ENCODE results near the gene PRH2.

The PRH2 gene

DNA sequence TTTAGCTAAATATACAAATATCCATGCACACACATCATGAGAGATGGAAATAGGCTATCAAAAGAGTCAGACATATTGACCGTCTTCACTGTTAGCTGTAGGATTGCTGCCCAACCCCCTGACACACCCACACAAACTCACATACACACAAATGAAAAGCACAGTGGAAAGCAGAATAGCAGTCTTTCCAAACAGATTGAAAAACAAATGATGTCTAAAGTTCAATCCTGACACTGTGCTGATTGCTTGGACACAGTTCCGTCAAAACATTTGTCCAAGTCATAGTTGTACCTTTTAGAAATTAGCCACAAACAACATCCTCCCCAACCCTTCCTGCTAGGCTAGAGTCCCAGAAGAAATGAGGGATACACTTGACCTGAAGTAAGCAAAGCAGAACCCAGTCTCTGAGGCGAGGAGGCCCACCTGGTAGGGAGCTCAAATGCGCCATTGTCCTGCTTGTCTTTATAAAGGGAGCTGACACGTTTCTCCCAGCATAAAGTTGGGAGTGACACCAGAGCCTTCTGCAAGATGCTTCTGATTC is at the start of gene PRH2:
Gene PRH2 (plus strand): TSS at position 491 of the 541 bp plus-strand sequence. CDS start 38 bp downstream, at position 529.
- no peak for DNase-seq (ENCODE audit: low spot score)

- DNase-seq (ENCODE audit: low spot score): no peak
These were observed 44.8 kb upstream of the PRH2 start, which contains the start of gene PRH1 for GRCh38 chr12:10884086-10884725. Gene PRH1 (minus strand): TSS chr12:10884255. CDS start chr12:10884217, 38 bp downstream.

DNA sequence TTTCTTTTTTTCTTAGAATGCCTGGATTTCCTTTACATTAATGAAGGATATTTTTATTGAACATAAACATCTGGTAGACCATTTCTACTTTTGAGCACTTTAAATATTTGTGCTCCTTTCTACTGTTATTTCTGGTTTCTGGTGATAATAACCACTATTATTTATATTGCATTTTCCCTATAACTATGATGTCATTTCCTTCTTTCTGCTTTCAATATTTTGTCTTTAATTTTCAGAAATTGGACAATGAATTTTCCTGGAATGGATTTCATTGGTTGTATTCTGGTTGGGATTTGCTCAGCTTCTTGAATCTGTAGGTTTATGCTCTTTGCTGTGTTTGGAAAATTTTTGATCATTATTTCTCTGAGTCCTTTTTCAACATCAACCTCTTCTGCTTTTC is 39.8 kb upstream of the PRH2 start:
- DNase-seq (ENCODE audit: low spot score): no peak

DNA sequence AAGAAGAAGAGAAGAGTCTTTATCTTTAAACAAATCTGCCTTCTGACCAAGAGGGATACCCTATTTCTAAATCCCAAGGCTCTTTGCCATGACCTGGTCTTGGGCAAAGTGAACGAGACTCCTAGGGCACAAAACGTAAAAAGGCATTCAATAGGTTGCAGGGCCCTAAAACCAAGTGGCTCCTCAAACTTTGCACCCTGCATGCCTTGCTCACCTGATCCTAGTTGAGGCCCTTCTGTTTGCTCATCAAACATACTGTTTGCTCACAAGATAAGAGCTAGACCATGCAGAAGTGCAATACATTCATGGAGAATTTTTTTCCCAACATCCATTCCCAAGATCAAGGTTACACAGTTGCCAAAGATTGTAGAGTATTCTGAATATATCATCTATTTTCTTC is 37.1 kb upstream of the PRH2 start:
- no peak for DNase-seq (ENCODE audit: low spot score)

- no peak for DNase-seq (ENCODE audit: low spot score)
These were observed 32.2 kb upstream of the PRH2 start for GRCh38 chr12:10896854-10897253.

- no peak for DNase-seq (ENCODE audit: low spot score)
These were observed 28.5 kb upstream of the PRH2 start for GRCh38 chr12:10900530-10900929.

GRCh38 chr12:10900972-10901371 is 28.1 kb upstream of the PRH2 start:
- no peak for DNase-seq (ENCODE audit: low spot score)

- DNase-seq (ENCODE audit: low spot score): no peak
These were observed 27.6 kb upstream of the PRH2 start for GRCh38 chr12:10901427-10901826.

GRCh38 chr12:10904686-10905085 is 24.4 kb upstream of the PRH2 start:
- no peak for DNase-seq (ENCODE audit: low spot score)

DNA sequence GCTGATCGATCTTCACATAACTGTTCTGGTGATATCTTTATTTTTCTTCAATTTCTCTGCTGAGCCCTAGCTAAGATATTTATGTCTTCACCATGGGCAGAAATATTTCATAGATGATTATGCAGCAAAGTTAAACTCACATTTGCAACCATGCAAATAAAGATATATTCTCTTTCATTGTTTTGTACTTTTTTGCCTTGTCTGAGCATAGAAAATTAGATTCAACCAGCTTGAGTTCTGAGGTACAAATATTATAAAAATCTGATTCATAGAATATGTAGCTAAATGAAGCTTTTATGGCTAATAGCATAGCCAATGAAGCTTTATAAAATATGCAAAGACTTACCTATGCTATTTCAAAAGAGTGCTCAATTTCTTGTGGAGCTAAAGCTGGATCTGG is 19.6 kb upstream of the PRH2 start, which contains the start of gene TAS2R13:
Gene TAS2R13 (minus strand): TSS at position 101 of the 400 bp plus-strand sequence. CDS start 264 bp downstream, outside the sequence.
- DNase-seq (ENCODE audit: low spot score): no peak

- DNase-seq (ENCODE audit: low spot score): no peak
These were observed 18.7 kb upstream of the PRH2 start for GRCh38 chr12:10910380-10910779.

- DNase-seq (ENCODE audit: low spot score): no peak
These were observed 9.2 kb upstream of the PRH2 start for GRCh38 chr12:10919809-10920208.

GRCh38 chr12:10926269-10926668 is 2.8 kb upstream of the PRH2 start:
- no peak for DNase-seq (ENCODE audit: low spot score)

GRCh38 chr12:10936506-10936905 is 7.5 kb downstream of the PRH2 start:
- DNase-seq (ENCODE audit: low spot score): no peak

GRCh38 chr12:10939163-10939562 is 10.1 kb downstream of the PRH2 start, which contains the start of gene TAS2R14:
Gene TAS2R14 (minus strand): TSS chr12:10939263. CDS start chr12:10939207, 56 bp downstream.
- DNase-seq (ENCODE audit: low spot score): no peak

DNA sequence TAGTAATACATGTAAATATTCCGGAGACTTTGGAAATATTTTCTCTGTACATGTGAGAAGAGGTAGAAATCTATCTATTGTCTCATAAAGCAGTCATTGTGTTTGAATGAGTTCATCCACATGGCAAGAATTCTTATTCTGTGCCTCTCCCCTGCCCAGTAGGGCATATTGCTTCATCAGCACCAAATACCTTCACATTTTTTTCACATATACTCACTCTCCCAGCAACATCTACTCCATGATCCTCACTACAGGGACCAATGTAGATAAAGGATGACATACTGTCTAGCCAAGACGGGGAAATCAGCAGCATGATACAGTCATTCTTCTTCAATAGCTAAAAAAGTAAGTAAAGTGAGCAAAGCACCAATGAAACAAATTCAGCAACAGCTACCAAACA is 11.4 kb downstream of the PRH2 start:
- no peak for DNase-seq (ENCODE audit: low spot score)

DNA sequence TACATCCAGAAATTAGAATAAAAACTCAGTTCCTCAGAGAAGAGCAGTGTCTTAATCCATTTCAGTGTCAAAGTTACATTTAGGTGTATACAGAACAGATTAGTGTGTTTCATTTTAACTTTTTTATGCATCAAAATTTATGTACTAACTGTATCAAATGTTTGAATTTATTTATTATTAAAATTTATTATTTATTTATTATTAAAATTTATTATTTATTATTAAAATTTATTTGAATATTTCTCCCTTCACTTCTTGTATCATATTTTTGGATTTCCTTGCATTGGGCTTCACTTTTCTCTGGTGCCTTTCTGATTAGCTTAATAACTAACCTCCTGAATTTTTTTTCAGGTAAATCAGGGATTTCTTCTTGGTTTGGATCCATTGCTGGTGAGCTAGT is 12.3 kb downstream of the PRH2 start:
- no peak for DNase-seq (ENCODE audit: low spot score)

GRCh38 chr12:10941916-10942607 is 13.0 kb downstream of the PRH2 start:
- DNase-seq (ENCODE audit: low spot score): no peak

DNA sequence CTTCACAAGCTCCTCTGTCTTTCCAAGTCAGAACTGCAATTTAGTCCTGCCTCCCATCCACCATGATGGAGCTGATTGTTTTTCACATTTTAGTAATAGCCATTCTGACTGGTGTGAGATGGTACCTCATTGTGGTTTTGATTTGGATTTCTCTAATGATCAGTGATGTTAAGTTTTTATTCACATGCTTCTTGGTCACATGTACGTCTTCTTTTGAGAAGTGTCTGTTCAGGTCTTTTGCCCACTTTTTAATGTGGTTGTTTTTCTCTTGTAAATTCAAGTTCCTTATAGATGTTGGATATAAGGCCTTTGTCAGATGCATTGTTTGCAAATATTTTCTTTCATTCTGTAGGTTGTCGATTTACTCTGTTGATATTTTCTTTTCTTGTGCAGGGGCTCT is 14.1 kb downstream of the PRH2 start:
- DNase-seq (ENCODE audit: low spot score): no peak

GRCh38 chr12:10952645-10953044 is 23.6 kb downstream of the PRH2 start:
- DNase-seq (ENCODE audit: low spot score): no peak

- DNase-seq (ENCODE audit: low spot score): no peak
These were observed 27.0 kb downstream of the PRH2 start for GRCh38 chr12:10956085-10956484.

GRCh38 chr12:10957741-10958140 is 28.7 kb downstream of the PRH2 start:
- DNase-seq (ENCODE audit: low spot score): no peak

GRCh38 chr12:10959804-10960203 is 30.8 kb downstream of the PRH2 start:
- DNase-seq (ENCODE audit: low spot score): no peak
